SHP77 (cell line): ENCODE results near the gene DCLK1.
A peak's percentile ranks its signal among the peaks of the same experiment; 100 is the strongest.

Experiments
- DNase-seq, 2 experiments: peaks; one replicate each; lab custom pipeline; 2025; lab: John Stamatoyannopoulos, UW

The DCLK1 gene

GRCh38 chr13:36131222-36131930 is at the start of gene DCLK1:
TSS of gene DCLK1 (minus strand) at chr13:36131382.
- DNase-seq, result peak; percentile 51 to 78

- DNase-seq, result no peak
These were observed 44.4 kb upstream of the DCLK1 start for GRCh38 chr13:36175621-36176020.

- DNase-seq, result no peak
These were observed 43.7 kb upstream of the DCLK1 start for GRCh38 chr13:36174923-36175322.

- DNase-seq, result no peak
These were observed 42.6 kb upstream of the DCLK1 start for GRCh38 chr13:36173571-36174322.

DNA sequence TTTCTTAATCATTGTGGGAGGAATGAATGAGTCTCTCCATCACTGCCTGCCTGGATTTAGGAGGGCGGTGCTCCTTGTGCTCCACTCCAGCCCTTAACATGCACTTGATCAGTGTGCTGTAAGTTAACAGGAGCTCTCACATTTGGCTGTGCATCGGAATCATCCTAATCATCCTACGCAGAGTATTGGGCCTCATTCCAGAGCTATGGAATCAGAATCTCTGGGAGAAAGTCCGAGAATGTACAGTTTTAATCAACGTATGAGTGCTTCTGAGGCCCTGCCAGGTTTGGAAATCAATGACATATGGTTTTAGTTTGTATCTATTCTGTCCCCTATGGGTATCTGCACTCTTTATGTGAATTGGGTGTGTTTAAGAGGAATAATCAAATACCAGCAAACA is 34.9 kb upstream of the DCLK1 start:
- DNase-seq, result no peak

DNA sequence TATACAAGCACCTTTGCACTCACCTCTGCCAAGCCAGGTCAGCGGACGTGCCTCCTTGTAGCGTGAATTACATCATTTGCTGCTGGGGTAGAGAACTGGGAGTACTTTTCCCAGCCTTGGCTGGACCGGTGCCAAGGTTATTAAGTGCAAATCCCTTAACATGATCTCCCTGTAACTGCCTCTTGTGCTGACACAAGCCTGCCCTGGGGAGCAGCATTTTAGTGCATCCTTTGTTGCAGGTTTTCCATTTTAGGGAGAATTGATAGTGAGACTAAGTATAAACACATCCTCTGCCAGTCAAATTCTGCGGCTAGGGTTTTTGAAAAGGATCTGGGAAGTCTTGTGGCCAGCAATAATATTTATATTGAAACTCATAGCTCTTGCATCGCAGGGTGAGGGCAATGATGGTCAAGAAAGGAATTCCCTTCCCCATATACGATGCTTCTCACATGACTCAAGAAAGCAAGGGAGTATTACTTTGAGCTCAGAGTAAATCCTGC is 32.7 kb upstream of the DCLK1 start:
- peak; percentile 80 to 82 for DNase-seq

DNA sequence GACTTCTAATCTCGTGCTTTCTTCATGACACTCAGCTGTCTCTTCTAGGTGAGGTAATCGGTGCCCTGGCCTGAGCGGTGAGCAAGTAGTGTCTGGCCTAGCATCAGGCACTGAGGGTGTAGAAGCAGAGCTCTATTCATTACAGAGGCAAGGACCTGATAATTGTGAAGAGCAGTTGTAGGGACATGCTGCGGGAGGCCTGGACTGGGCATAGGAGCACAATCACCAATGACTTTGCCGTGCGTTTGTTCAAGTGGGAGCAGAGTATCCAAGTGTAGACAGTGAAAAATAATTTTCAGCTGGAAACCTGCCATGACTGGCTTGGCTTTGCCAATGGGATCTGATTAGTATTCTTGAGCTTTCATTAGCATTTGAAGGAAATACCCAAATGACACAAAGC is 32.1 kb upstream of the DCLK1 start:
- DNase-seq, result peak; percentile 43 to 51

GRCh38 chr13:36160297-36160696 is 29.1 kb upstream of the DCLK1 start:
- DNase-seq, result no peak

DNA sequence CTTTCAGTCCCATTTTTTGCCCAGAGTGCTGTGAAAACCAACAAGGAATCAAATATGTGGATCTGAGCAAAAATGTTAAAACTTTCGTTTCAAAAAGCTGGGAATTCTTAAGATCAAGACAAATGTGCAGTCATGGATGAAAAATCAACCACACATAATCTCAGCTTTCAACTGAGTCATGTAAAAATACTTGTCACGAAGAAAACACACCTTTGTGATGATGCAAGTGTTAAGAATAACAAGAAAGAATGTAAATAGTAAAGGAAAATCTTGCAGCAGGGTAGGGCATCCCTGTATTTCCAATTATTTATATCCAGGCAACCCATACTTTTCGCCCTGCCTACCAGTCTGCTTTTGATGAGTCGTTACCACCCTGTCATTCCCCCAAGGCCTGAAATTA is 27.4 kb upstream of the DCLK1 start:
- DNase-seq, result no peak

DNA sequence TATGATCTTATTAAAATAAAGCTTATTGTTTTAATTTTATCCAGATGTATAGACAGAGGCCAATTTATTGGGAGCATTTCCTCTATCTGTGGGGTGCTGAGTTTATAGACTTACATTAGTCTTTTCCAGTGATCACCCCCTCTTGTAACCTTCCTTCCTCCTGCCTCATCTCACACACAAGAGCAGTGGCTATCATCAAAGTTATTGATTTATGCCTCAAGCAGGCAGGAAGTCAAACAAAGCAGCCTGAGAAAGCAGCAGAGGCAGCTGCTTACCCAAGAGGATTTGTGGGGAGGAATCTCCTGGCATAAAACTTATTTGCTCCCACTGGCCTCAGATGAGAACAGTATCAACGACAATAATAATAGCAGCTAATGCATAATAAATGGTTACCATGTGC is 26.3 kb upstream of the DCLK1 start:
- DNase-seq, result peak; percentile 58 to 60

- DNase-seq, result no peak
These were observed 23.5 kb upstream of the DCLK1 start for GRCh38 chr13:36154567-36155291.

- no peak for DNase-seq
These were observed 20.4 kb upstream of the DCLK1 start for GRCh38 chr13:36151591-36151990.

GRCh38 chr13:36148446-36148845 is 17.3 kb upstream of the DCLK1 start:
- DNase-seq, result no peak

- DNase-seq, result no peak
These were observed 16.1 kb upstream of the DCLK1 start for GRCh38 chr13:36147330-36147729.

GRCh38 chr13:36146511-36147269 is 15.5 kb upstream of the DCLK1 start:
- DNase-seq, result no peak

- no peak for DNase-seq
These were observed 12.6 kb upstream of the DCLK1 start for GRCh38 chr13:36143738-36144137.

- no peak for DNase-seq
These were observed 11.6 kb upstream of the DCLK1 start for GRCh38 chr13:36142735-36143134.

DNA sequence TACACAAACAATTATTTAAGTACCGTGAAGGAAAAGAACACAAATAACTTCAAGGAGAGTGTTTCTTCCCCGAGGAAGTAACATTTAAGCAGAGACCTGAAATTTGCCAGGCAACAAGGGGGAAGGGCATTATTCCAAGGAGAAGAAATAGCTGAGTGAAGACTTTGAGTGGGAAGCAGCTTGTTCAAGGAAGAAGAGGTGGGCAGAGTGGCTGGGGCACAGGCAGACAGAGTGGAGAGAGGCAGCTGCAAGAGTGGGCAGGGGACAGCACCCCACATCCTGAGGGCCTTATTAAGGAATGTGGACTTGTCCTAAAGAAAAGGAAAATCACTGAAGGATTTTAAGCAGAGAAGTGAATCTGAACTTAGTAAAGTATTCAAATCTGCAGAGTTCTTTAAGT is 4.7 kb upstream of the DCLK1 start:
- no peak for DNase-seq

DNA sequence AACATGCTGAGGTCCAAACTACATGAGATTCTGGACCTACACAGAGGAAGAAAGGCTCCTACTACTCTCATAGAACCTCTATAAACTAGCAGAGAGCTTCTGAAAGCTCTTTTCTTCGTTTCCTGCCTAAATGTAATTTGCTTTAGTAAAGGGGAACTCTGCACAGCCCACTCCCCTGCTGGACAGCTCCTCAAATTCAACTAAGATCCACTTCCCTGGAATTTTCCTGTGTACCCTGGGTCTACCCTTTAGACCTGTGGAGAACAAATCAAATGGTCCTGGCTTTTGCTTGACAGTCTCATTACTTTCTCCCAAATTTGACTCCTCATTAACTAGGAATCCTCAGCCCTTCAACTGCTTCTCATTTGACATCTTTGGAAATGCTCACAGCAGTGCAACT is 3.5 kb upstream of the DCLK1 start:
- no peak for DNase-seq

DNA sequence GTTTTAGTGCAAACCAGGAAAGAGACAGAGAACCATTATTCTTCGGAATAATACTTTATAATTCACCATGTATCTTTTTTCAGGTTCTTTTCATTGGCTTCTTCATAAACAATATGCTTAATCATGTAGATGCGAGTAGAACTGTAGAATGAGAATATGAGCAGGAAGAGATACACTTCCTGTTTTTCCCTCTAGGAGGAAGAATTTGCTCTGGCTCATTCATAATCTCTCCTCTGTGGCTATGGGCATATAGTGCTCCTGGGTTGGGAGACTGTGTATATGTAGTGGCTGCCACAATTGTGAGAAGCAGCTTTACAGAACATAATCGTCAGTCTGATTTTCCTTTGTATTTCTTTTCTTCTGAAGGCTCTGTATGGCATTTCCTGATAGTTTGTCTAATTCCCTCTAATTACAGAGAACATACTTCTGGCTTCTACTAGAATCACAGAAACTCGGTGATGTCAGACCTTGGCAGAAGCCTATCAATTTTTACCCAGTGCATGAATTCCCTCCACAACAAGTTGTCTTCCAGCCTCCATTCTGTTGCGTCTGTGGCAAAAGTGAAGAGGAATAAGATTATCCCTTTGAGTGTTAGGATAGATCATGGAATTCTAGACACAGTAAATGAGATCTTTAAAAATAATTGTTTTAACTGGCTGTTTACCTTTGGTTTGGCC is 2.9 kb upstream of the DCLK1 start:
- DNase-seq, result peak in 1 of 2 experiments; percentile 22

DNA sequence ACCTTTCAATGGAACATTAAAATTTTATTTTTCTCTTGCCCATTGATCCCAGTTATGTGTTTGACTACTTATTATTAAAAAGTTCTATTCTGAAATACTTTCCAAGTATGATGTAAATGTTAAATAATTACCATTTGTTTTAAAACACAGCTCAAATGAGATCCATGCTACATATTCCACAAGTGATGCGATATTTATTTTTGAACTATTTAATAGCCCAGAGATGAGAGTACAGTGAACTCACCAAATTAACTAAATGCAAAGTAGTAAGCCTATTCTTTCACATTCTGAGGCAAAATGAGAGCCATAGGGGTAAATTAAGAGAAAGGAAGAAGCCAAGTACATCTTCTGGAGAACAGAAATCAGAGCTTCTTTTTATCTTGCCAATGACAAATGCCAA is 1.2 kb upstream of the DCLK1 start:
- DNase-seq, result no peak
